Kidney epithelial cell (primary cell): ENCODE measurements around the gene ECT2L. TPM values are rescaled to one million over a fixed set of nuclear protein-coding genes. Genes with fewer than 3 reads are reported as not detected.

Source experiments
- DNase-seq: peaks from one replicate; pipeline ENCODE4 v3.0.0-alpha.2; 2010; ENCODE audit warnings: low read depth
- H3K27me3 ChIP-seq: 2 replicates; pipeline ENCODE4 v1.6.0; 2011; ENCODE audit warnings: low read length; ENCODE audit not compliant: control insufficient read depth, insufficient read depth
- H3K36me3 ChIP-seq: 2 replicates; pipeline ENCODE4 v1.5.1; 2011; ENCODE audit warnings: low read length; ENCODE audit not compliant: control insufficient read depth, insufficient read depth
- H3K4me3 ChIP-seq: 2 replicates; pipeline ENCODE4 v1.5.1; 2011; ENCODE audit warnings: low read depth, mild to moderate bottlenecking, control low read depth, low read length
- total RNA-seq: library from RNA; depleted of rRNA; stranded (reverse); fragments of >200 nt; gene quantifications from 2 replicates; pipeline ENCODE4 v1.2.3, GENCODE V29; 2015
- TF ChIP-seq, protein P1 (sequence below): IDR thresholded peaks from 2 replicates; pipeline ENCODE4 v1.5.1; 2011; ENCODE audit warnings: mild to moderate bottlenecking, moderate library complexity, low read length, control low read depth, inconsistent platforms; ENCODE audit not compliant: insufficient read depth, poor library complexity, severe bottlenecking

The ECT2L gene
- total RNA-seq, 1 donor from 2014 or later = not detected

DNA sequence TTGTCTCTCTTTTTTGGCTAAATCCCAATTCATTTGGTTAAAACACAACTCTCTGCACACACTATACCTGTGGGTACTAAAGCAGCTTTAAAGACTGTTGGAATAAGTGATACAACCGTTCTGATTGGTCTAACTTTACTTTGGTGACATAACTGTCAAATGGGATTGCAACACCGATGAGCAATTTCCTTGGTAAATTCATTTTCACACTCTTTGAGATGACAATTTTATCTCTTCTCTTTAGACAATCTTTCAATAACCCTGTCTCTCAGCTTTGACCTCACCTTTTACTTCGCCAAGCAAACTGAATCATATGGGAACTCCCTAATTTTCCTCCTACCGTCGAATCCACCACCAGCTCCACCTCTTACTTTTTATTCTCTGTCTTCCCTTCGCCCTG, 60.8 kb downstream of the ECT2L start:
- Histone ChIP-seq H3K36me3 (no peaks in the 10 kb centered on the region), H3K4me3 (no peak overlapping the region), H3K27me3 (no peaks in the 10 kb centered on the region)
- DNase-seq = no peak
- TF ChIP-seq, protein P1, sequence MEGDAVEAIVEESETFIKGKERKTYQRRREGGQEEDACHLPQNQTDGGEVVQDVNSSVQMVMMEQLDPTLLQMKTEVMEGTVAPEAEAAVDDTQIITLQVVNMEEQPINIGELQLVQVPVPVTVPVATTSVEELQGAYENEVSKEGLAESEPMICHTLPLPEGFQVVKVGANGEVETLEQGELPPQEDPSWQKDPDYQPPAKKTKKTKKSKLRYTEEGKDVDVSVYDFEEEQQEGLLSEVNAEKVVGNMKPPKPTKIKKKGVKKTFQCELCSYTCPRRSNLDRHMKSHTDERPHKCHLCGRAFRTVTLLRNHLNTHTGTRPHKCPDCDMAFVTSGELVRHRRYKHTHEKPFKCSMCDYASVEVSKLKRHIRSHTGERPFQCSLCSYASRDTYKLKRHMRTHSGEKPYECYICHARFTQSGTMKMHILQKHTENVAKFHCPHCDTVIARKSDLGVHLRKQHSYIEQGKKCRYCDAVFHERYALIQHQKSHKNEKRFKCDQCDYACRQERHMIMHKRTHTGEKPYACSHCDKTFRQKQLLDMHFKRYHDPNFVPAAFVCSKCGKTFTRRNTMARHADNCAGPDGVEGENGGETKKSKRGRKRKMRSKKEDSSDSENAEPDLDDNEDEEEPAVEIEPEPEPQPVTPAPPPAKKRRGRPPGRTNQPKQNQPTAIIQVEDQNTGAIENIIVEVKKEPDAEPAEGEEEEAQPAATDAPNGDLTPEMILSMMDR = no peak

DNA sequence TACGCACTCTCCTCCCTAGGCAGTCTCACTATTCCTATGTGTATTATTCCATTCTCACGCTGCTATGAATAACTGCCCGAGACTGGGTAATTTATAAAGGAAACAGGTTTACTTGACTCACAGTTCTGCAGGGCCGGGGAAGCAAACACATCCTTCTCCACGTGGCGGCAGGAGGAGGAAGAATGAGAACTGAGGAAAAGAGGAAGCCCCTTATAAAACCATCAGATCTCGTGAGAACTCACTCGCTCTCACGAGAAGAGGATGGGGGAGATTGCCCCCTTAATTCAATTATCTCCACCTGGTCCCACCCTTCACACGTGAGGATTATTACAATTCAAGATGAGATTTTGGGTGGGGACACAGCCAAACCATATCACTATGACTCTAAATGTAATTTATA, 61.9 kb downstream of the ECT2L start:
- TF ChIP-seq, protein P1 = no peak
- Histone ChIP-seq H3K27me3 (no peaks in the 10 kb centered on the region), H3K36me3 (no peaks in the 10 kb centered on the region)

GRCh38 chr6:138862456-138862855, 66.6 kb downstream of the ECT2L start:
- H3K27me3 ChIP-seq = no peaks in the 10 kb centered on the region
- no peak overlapping the region for H3K4me3 ChIP-seq
- TF ChIP-seq, protein P1 = no peak
- DNase-seq = no peak
- H3K36me3 ChIP-seq = no peaks in the 10 kb centered on the region

More for the DNA sequence above, 61.9 kb downstream of the ECT2L start:
- DNase-seq = no peak
- no peak overlapping the region for H3K4me3 ChIP-seq

DNA sequence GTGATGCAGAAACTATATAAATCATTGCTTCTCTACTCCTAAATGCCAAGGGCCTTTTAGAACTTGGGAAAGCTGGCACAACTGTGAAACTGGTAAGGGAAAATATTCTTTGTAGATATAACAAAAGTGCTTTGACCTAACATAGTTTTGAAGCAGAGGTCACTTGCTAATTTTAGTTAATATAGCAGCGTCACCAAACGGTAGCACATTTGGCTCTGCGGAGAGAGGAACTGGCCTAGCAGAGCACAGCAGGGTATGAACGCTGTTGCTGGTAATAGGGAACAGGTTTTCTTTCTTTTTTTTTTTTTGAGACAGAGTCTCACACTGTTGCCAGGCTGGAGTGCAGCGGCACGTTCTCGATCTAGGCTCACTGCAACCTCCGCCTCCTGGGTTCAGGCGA, 67.4 kb downstream of the ECT2L start:
- Histone ChIP-seq H3K36me3 (no peaks in the 10 kb centered on the region), H3K27me3 (no peaks in the 10 kb centered on the region), H3K4me3 (no peak overlapping the region)
- TF ChIP-seq, protein P1 = no peak
- no peak for DNase-seq

DNA sequence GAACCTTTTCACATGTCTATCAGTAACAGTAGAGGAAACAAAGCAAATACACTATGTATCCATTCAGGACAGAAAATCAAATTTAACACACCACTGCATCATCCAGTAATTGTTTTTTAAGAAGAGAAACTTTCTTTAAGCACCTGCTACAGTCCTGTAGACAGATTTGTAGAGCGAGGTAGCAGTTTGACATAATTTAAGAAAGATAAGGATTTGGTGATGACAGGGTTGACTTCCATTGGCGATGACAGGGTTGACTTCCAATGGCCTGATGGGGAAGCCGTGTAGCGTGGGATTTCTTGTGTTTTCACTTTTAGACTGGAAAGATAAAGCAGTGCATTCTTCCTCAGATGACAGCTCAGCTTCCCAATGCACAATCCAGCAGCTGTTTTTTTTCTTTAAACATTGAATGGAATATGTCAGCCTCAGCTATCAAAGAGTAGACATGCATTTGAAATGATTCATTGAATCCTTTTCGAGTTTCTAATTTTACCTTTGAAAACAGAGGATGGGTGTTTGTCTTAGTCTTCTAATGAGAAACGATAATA, 68.5 kb downstream of the ECT2L start:
- Histone ChIP-seq H3K27me3 (no peaks in the 10 kb centered on the region), H3K36me3 (no peaks in the 10 kb centered on the region), H3K4me3 (no peak overlapping the region)
- TF ChIP-seq, protein P1 = no peak
- DNase-seq = no peak

GRCh38 chr6:138865480-138866109, 69.7 kb downstream of the ECT2L start:
- TF ChIP-seq, protein P1 = no peak
- Histone ChIP-seq H3K27me3 (no peaks in the 10 kb centered on the region), H3K36me3 (no peaks in the 10 kb centered on the region), H3K4me3 (no peak overlapping the region)
- DNase-seq = no peak
